Measurements from ENCODE around the gene PCNX2. TPM values are rescaled to one million over a fixed set of nuclear protein-coding genes. Genes with fewer than 3 reads are reported as not detected.

PCNX2 gene
- total RNA-seq, 3 donors from 2014 or later (not counting 1 experiment from before 2014, with no cell fraction given) = 12.9 to 25.8 (median 16.0) TPM

- Histone ChIP-seq H3K27ac (ENCODE audit: low read length) (no peak overlapping the region), H3K4me1 (ENCODE audit: control insufficient read depth, insufficient read depth, low read length) (no peaks in the 10 kb centered on the region), H3K27me3 (ENCODE audit: control insufficient read depth, insufficient read depth, low read length) (peaks cover 4% of the 10 kb centered on the region), H3K36me3 (ENCODE audit: control insufficient read depth, insufficient read depth, low read length) (no peaks in the 10 kb centered on the region), H3K9me3 (ENCODE audit: control insufficient read depth, insufficient read depth, low read length) (no peaks in the 10 kb centered on the region), H3K4me3 (ENCODE audit: low read length) (no peak overlapping the region)
- DNase-seq = no peak
- Mint-ChIP-seq H3K27ac (no peak overlapping the region), H3K36me3 (no peaks in the 10 kb centered on the region), H3K4me1 (no peaks in the 10 kb centered on the region), H3K9me3 (no peaks in the 10 kb centered on the region), H3K4me3 (no peak overlapping the region), H3K27me3 (ENCODE audit: low read depth in 2 of 2) (peaks cover 25 to 37% of the 10 kb centered on the region in 2 donors)
- TF ChIP-seq CTCF (IDR thresholded peaks at IDR 0.05) = no peak
- no peak for ATAC-seq
- 90% methylated on average over 3 of the region's 4 CpGs for WGBS (ENCODE audit: insufficient coverage)
- intact Hi-C loops (cut with micrococcal nuclease) = no loop called here
These were observed 18.1 kb upstream of the PCNX2 start for GRCh38 chr1:233313434-233314155.

DNA sequence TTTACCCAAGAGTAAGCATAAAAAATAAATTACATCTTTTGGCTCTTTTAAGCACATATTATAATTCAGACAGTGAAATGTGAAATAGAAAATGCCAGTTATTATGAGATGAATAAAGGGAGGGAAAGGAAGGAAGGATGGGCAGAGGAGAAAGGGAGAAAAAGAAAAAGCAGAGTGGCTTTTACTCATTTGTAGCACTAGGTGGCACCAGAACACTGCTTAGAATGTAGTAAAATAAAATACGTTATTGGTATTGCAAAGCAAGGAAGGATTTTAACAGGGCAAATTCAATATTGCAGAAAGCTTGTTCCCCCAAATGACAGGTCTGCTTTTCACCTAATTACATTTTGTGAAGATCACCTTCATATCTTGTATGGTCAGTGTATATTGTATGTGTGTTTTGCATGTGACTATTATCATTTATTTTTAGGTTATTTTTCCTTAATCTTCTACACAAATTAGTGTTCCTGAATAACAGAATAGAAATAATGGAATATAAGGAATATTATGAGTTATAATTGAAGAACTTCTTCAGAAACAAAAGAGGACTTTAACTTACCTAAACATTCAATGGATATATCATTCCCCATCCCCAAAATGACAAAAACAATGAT is 9.1 kb upstream of the PCNX2 start:
- Mint-ChIP-seq H3K9me3 (no peaks in the 10 kb centered on the region), H3K27ac (no peak overlapping the region), H3K4me3 (no peak overlapping the region), H3K36me3 (no peaks in the 10 kb centered on the region), H3K4me1 (no peaks in the 10 kb centered on the region), H3K27me3 (ENCODE audit: low read depth in 2 of 2) (peaks cover 11 to 29% of the 10 kb centered on the region in 2 donors)
- WGBS (ENCODE audit: insufficient coverage) = 0% methylated on average over 1 of the region's 1 CpG
- ATAC-seq (peak in 1 of 3 donors; percentile 57), DNase-seq (peak in 1 of 2 donors; percentile 68)
- no peaks in the 10 kb centered on the region for H3K4me1 ChIP-seq (ENCODE audit: control insufficient read depth, insufficient read depth, low read length)
- no peaks in the 10 kb centered on the region for H3K36me3 ChIP-seq (ENCODE audit: control insufficient read depth, insufficient read depth, low read length)
- H3K27ac ChIP-seq (ENCODE audit: low read length) = no peak overlapping the region
- no peaks in the 10 kb centered on the region for H3K27me3 ChIP-seq (ENCODE audit: control insufficient read depth, insufficient read depth, low read length)
- no peak overlapping the region for H3K4me3 ChIP-seq (ENCODE audit: low read length)
- intact Hi-C loops (cut with micrococcal nuclease) = loop anchor here (1.0 kb wide), 1 partner anchor 762 kb away; no protein-coding TSS in a partner anchor
- peak; percentile 69 for TF ChIP-seq CTCF (IDR thresholded peaks at IDR 0.05)
- no peaks in the 10 kb centered on the region for H3K9me3 ChIP-seq (ENCODE audit: control insufficient read depth, insufficient read depth, low read length)

- TF ChIP-seq CTCF (IDR thresholded peaks at IDR 0.05) = no peak
- no peaks in the 10 kb centered on the region for H3K9me3 Mint-ChIP-seq
- H3K4me3 Mint-ChIP-seq = no peak overlapping the region
- Histone ChIP-seq H3K27ac (ENCODE audit: low read length) (no peak overlapping the region), H3K9me3 (ENCODE audit: control insufficient read depth, insufficient read depth, low read length) (no peaks in the 10 kb centered on the region), H3K4me3 (ENCODE audit: low read length) (no peak overlapping the region), H3K4me1 (ENCODE audit: control insufficient read depth, insufficient read depth, low read length) (peaks cover 4% of the 10 kb centered on the region), H3K27me3 (ENCODE audit: control insufficient read depth, insufficient read depth, low read length) (no peaks in the 10 kb centered on the region), H3K36me3 (ENCODE audit: control insufficient read depth, insufficient read depth, low read length) (no peaks in the 10 kb centered on the region)
- H3K36me3 Mint-ChIP-seq = no peaks in the 10 kb centered on the region
- intact Hi-C loops (cut with micrococcal nuclease) = no loop called here
- peaks cover 7 to 9% of the 10 kb centered on the region in 2 donors for H3K27me3 Mint-ChIP-seq (ENCODE audit: low read depth in 2 of 2)
- no peak for DNase-seq
- WGBS (ENCODE audit: insufficient coverage) = 79% methylated on average over 2 of the region's 2 CpGs
- H3K27ac Mint-ChIP-seq = no peak overlapping the region
- ATAC-seq = no peak
- H3K4me1 Mint-ChIP-seq = peaks cover 6 to 10% of the 10 kb centered on the region in 2 donors
These were observed 4.8 kb upstream of the PCNX2 start for GRCh38 chr1:233300326-233300725.

Measured in natural killer cell (primary cell).